Placental epithelial cell (primary cell): ENCODE measurements around the gene GADD45G. TPM values are rescaled to one million over a fixed set of nuclear protein-coding genes. Genes with fewer than 3 reads are reported as not detected.

Experiments
- total RNA-seq: library from RNA; depleted of rRNA; stranded (reverse); fragments of >200 nt; gene quantifications from 2 replicates; pipeline ENCODE4 v1.2.3, GENCODE V29; 2012

GADD45G gene
- 18.0 and 51.4 TPM in 2 replicates for total RNA-seq

GRCh38 chr9:89604729-89605464 is at the start of gene GADD45G:
GADD45G (plus strand) TSS chr9:89605012; CDS start chr9:89605122, 110 bp downstream.

Other genes with a start within 250 kb of the GADD45G start
- gene SEMA4D, start 106.9 kb upstream of the GADD45G start, total RNA-seq = 34.2 and 45.3 TPM in 2 replicates